Liver (tissue), 9 donors: ENCODE data around the gene MAPK8IP2. TPM values are rescaled to one million over a fixed set of nuclear protein-coding genes. Genes with fewer than 3 reads are reported as not detected.

Experiments
- DNase-seq: peaks from one replicate; pipeline ENCODE4 v3.0.0-alpha.2; 2017; ENCODE audit warnings: low spot score
- H3K27ac ChIP-seq, 2 donors: one replicate each; pipeline ENCODE4 v1.7.0; 2013; ENCODE audit warnings: inconsistent platforms in 2 of 2, low read length in 2 of 2, control low read depth in 1 of 2, low read depth in 1 of 2, mild to moderate bottlenecking in 1 of 2
- H3K27me3 ChIP-seq, 4 donors: one replicate each; pipeline versions ENCODE4 v1.6.1 to v1.7.0; 2013; ENCODE audit warnings: low read length in 3 of 4, inconsistent platforms in 1 of 4, mild to moderate bottlenecking in 1 of 4, moderate library complexity in 1 of 4; ENCODE audit not compliant: control insufficient read depth in 4 of 4, insufficient read depth in 4 of 4
- H3K36me3 ChIP-seq, 4 donors: one replicate each; pipeline versions ENCODE4 v1.6.1 to v1.7.0; 2013; ENCODE audit warnings: low read length in 3 of 4, mild to moderate bottlenecking in 3 of 4, low read depth in 1 of 4, moderate library complexity in 1 of 4; ENCODE audit not compliant: control insufficient read depth in 4 of 4, insufficient read depth in 3 of 4
- H3K4me1 ChIP-seq, 4 donors: one replicate each; pipeline versions ENCODE4 v1.6.1 to v1.7.0; 2013; ENCODE audit warnings: low read length in 3 of 4, mild to moderate bottlenecking in 3 of 4, moderate library complexity in 1 of 4; ENCODE audit not compliant: control insufficient read depth in 4 of 4, insufficient read depth in 4 of 4
- H3K4me3 ChIP-seq, 3 donors: one replicate each; pipeline versions ENCODE4 v1.6.1 to v1.7.0; 2013; ENCODE audit warnings: low read length in 3 of 3, control low read depth in 1 of 3, low read depth in 1 of 3, mild to moderate bottlenecking in 1 of 3
- H3K9ac ChIP-seq, 2 donors: one replicate each; pipeline ENCODE4 v1.7.0; 2013; ENCODE audit warnings: low read length in 2 of 2, mild to moderate bottlenecking in 2 of 2, moderate library complexity in 2 of 2, control low read depth in 1 of 2, low read depth in 1 of 2
- H3K9me3 ChIP-seq, 4 donors: one replicate each; pipeline versions ENCODE4 v1.6.1 to v1.7.0; 2013; ENCODE audit warnings: low read length in 3 of 4; ENCODE audit not compliant: control insufficient read depth in 4 of 4
- ATF3 ChIP-seq: IDR thresholded peaks from 2 replicates; pipeline ENCODE4 v1.6.1; 2016; ENCODE audit warnings: antibody characterized with exemption
- CTCF ChIP-seq: fragments of 150-350 bp; IDR thresholded peaks from 2 replicates; pipeline ENCODE4 v1.5.1; 2017; ENCODE audit warnings: improper control_type of control experiment, low read depth, low read length; ENCODE audit not compliant: missing input control
- EGR1 ChIP-seq, 2 donors: IDR thresholded peaks; 2 replicates each; pipeline ENCODE4 v1.6.1; 2016 to 2018; ENCODE audit warnings: antibody characterized with exemption in 2 of 2, low read depth in 2 of 2
- FOXA1 ChIP-seq: IDR thresholded peaks from 2 replicates; pipeline ENCODE4 v1.6.1; 2016; ENCODE audit warnings: antibody characterized with exemption
- FOXA2 ChIP-seq: IDR thresholded peaks from 2 replicates; pipeline ENCODE4 v1.6.1; 2016; ENCODE audit warnings: antibody characterized with exemption
- GABPA ChIP-seq, 2 donors: IDR thresholded peaks in 1 of 2; conservative IDR thresholded peaks in 1 of 2; 2 replicates each; pipeline ENCODE4 v1.6.1; 2016; ENCODE audit warnings: antibody characterized with exemption in 2 of 2, mild to moderate bottlenecking in 1 of 2, moderate library complexity in 1 of 2
- HNF4A ChIP-seq, 2 donors: conservative IDR thresholded peaks; 2 replicates each; pipeline ENCODE4 v1.6.1; 2016; ENCODE audit warnings: antibody characterized with exemption in 2 of 2, mild to moderate bottlenecking in 2 of 2
- HNF4G ChIP-seq: IDR thresholded peaks from 2 replicates; pipeline ENCODE4 v1.6.1; 2016; ENCODE audit warnings: antibody characterized with exemption
- JUND ChIP-seq, 2 donors: IDR thresholded peaks; 2 replicates each; pipeline ENCODE4 v1.6.1; 2016; ENCODE audit warnings: antibody characterized with exemption in 2 of 2
- MAX ChIP-seq: IDR thresholded peaks from 2 replicates; pipeline ENCODE4 v1.6.1; 2016; ENCODE audit warnings: antibody characterized with exemption
- NR2F2 ChIP-seq: IDR thresholded peaks from 2 replicates; pipeline ENCODE4 v1.6.1; 2016; ENCODE audit warnings: antibody characterized with exemption
- RAD21 ChIP-seq, 2 donors: IDR thresholded peaks; 2 replicates each; pipeline ENCODE4 v1.6.1; 2016; ENCODE audit warnings: antibody characterized with exemption in 2 of 2, mild to moderate bottlenecking in 2 of 2
- REST ChIP-seq: IDR thresholded peaks from 2 replicates; pipeline ENCODE4 v1.6.1; 2016; ENCODE audit warnings: antibody characterized with exemption, mild to moderate bottlenecking
- RXRA ChIP-seq, 2 donors: IDR thresholded peaks; 2 replicates each; pipeline ENCODE4 v1.6.1; 2017 to 2018; ENCODE audit warnings: antibody characterized with exemption in 2 of 2, mild to moderate bottlenecking in 1 of 2
- SP1 ChIP-seq: IDR thresholded peaks from 2 replicates; pipeline ENCODE4 v1.6.1; 2018; ENCODE audit warnings: antibody characterized with exemption, mild to moderate bottlenecking
- TAF1 ChIP-seq: conservative IDR thresholded peaks from 2 replicates; pipeline ENCODE4 v1.6.1; 2016; ENCODE audit warnings: antibody characterized with exemption, mild to moderate bottlenecking
- YY1 ChIP-seq: IDR thresholded peaks from 2 replicates; pipeline ENCODE4 v1.6.1; 2016; ENCODE audit warnings: antibody characterized with exemption, mild to moderate bottlenecking
- ZBTB33 ChIP-seq: IDR thresholded peaks from 2 replicates; pipeline ENCODE4 v1.6.1; 2016; ENCODE audit warnings: antibody characterized with exemption
- WGBS: extraction: QIAGEN DNeasy Blood & Tissue Kit; methylation state at CpG from one replicate; pipeline ENCODE4 v1.1.7; 2013; 5-methylcytosine and 5-hydroxymethylcytosine counted together
- polyA plus RNA-seq, 2 donors: library from polyadenylated mRNA; stranded (reverse) in 1 of 2; unstranded in 1 of 2; fragments of 200-250 nt in 1 of 2; fragments of >200 nt in 1 of 2; fragmentation: Nextera tagmentation in 1 of 2; extraction: Ambion mirVana in 1 of 2; gene quantifications; one replicate each; pipeline versions ENCODE4 v1.2.1 to v1.2.3, GENCODE V29; 2013 to 2015
- total RNA-seq, 2 donors: library from RNA; depleted of rRNA; stranded (reverse); fragments of >200 nt; gene quantifications; one replicate each; pipeline ENCODE4 v1.2.3, GENCODE V29; 2014
- donor health status: healthy.
- donor health status: healthy.
- donor health status: healthy.
- donor health status: healthy.
- donor health status: healthy.

Gene MAPK8IP2
- total and polyA plus RNA-seq, 4 donors = 0.04 to 0.37 (median 0.13) TPM

- TF ChIP-seq GABPA (IDR thresholded peaks at IDR 0.05 in 1 of 2, conservative IDR thresholded peaks at IDR 0.05 in 1 of 2) (no peak), REST (no peak), JUND (IDR thresholded peaks at IDR 0.05) (no peak), EGR1 (IDR thresholded peaks at IDR 0.05; ENCODE audit: low read depth in 2 of 2) (no peak), TAF1 (no peak)
These were observed 28.0 kb downstream of the MAPK8IP2 start (continued) for GRCh38 chr22:50628543-50629134.

- no peak overlapping the region for H3K4me3 ChIP-seq
These were observed 29.8 kb downstream of the MAPK8IP2 start for GRCh38 chr22:50630376-50630775.

GRCh38 chr22:50633086-50633485 lies 32.5 kb downstream of the MAPK8IP2 start:
- Histone ChIP-seq H3K9ac (no peak overlapping the region), H3K27ac (no peak overlapping the region), H3K4me1 (peaks cover 3 to 14% (median 8%) of the 10 kb centered on the region in 4 donors), H3K27me3 (no peaks in the 10 kb centered on the region), H3K9me3 (no peaks in the 10 kb centered on the region), H3K4me3 (no peak overlapping the region), H3K36me3 (no peaks in the 10 kb centered on the region)
- TF ChIP-seq CTCF (no peak), EGR1 (IDR thresholded peaks at IDR 0.05; ENCODE audit: low read depth in 2 of 2) (no peak), GABPA (IDR thresholded peaks at IDR 0.05 in 1 of 2, conservative IDR thresholded peaks at IDR 0.05 in 1 of 2) (no peak), MAX (no peak), NR2F2 (no peak), JUND (IDR thresholded peaks at IDR 0.05) (no peak), TAF1 (no peak), ATF3 (no peak), HNF4A (conservative IDR thresholded peaks at IDR 0.05) (no peak), FOXA1 (no peak), ZBTB33 (no peak), YY1 (no peak), RAD21 (IDR thresholded peaks at IDR 0.05) (no peak), HNF4G (no peak), SP1 (no peak), RXRA (IDR thresholded peaks at IDR 0.05) (no peak), REST (no peak), FOXA2 (no peak)
- no peak for DNase-seq
- WGBS = 95% methylated on average over 5 of the region's 5 CpGs

More at GRCh38 chr22:50630376-50630775, 29.8 kb downstream of the MAPK8IP2 start:
- Histone ChIP-seq H3K4me1 (peaks cover 6 to 35% (median 14%) of the 10 kb centered on the region in 4 donors), H3K9me3 (no peaks in the 10 kb centered on the region), H3K27me3 (no peaks in the 10 kb centered on the region), H3K36me3 (no peaks in the 10 kb centered on the region), H3K9ac (no peak overlapping the region), H3K27ac (no peak overlapping the region)
- DNase-seq = no peak
- TF ChIP-seq HNF4G = no peak
- WGBS = 78% methylated on average over 5 of the region's 5 CpGs
